ENCODE data around the gene CTNND2.
"Not testable (repeated sequence)": the region's sequence is repeated elsewhere in the genome, so short reads cannot be mapped to it uniquely, and the experiment has no call there.

Gene CTNND2

DNA sequence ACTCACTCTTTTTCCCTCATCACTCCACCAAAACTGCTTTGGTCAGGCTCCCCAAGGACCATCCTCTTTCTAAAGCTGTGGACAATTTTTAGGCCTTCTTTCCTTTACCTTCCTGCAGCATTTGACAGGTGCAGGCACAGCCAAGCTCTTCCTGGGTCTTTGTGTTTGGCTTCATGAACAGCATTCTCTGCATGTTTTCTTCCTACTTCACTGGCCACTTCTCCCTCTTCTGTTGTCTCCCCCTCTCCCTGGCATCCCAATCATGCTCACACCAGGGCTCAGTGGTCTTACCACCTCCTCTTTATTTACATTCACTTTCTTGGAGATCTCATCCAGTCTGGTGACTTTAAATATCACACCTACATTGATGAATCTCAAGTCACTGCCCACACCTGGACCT is 51.1 kb downstream of the CTNND2 start:
- TF ChIP-seq, protein P1, sequence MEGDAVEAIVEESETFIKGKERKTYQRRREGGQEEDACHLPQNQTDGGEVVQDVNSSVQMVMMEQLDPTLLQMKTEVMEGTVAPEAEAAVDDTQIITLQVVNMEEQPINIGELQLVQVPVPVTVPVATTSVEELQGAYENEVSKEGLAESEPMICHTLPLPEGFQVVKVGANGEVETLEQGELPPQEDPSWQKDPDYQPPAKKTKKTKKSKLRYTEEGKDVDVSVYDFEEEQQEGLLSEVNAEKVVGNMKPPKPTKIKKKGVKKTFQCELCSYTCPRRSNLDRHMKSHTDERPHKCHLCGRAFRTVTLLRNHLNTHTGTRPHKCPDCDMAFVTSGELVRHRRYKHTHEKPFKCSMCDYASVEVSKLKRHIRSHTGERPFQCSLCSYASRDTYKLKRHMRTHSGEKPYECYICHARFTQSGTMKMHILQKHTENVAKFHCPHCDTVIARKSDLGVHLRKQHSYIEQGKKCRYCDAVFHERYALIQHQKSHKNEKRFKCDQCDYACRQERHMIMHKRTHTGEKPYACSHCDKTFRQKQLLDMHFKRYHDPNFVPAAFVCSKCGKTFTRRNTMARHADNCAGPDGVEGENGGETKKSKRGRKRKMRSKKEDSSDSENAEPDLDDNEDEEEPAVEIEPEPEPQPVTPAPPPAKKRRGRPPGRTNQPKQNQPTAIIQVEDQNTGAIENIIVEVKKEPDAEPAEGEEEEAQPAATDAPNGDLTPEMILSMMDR (conservative IDR thresholded peaks at IDR 0.05; ENCODE audit: low read depth, low read length), result no peak
- H3K4me3 ChIP-seq (ENCODE audit: low read length), result no peak overlapping the region
- no peak for DNase-seq (ENCODE audit: low read depth)

DNA sequence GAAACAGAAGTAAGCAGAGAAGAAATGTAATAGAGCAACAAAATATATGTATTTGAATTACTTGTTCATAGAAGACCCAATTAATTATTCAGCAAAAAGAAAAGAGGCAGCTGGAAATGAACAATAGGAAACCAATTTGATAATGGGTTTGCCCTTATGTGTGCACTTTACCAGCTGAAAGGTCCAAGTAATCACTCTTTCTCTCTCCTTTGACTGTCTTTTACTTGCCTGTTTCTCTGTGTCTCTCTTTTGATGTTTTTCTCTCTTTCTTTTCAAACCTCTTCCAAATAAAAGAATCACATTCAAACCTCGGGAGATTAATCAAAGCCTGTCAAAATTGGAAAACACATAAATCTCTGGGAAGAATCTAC is 51.5 kb downstream of the CTNND2 start:
- H3K4me3 ChIP-seq (ENCODE audit: low read length), result no peak overlapping the region
- DNase-seq (ENCODE audit: low read depth), result no peak
- TF ChIP-seq, protein P1 (conservative IDR thresholded peaks at IDR 0.05; ENCODE audit: low read depth, low read length), result no peak

DNA sequence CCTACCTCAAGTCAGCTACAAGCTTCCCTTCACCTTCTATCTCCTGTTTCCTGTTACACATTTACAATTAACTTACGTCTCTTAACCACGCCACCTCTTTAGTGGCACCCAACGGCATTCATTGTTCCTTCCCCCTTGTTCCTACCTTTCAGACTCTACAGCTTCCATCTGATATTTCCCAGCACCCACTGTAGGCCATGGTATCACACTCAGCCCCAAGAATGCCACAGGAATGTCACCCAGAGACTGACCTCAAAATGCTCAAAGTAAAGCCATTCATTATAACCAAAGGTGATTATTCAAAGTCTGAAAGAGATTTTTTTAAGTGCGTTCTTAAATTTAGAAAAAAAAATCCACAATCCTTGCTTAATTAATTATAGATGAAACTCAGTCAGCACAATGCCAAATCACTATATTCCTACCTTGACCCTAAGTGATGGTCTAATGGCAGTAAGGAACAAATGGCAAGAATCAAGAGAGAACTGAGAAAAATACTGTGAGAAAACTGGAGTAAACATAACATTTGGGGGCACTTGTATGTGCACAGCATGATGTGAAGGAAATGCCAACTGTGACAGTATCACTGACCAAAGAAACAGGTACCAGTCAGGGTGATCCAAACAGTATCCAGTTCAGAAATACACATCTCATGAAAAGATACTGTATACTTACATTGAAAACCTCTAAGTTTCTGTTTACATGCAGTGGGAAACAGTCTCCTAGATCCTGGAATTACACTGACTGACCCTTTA is 52.1 kb downstream of the CTNND2 start:
- TF ChIP-seq, protein P1 (conservative IDR thresholded peaks at IDR 0.05; ENCODE audit: low read depth, low read length), result no peak
- peak overlapping the region; percentile 6 for H3K4me3 ChIP-seq (ENCODE audit: low read length)
- peak; percentile 63 for DNase-seq (ENCODE audit: low read depth)

DNA sequence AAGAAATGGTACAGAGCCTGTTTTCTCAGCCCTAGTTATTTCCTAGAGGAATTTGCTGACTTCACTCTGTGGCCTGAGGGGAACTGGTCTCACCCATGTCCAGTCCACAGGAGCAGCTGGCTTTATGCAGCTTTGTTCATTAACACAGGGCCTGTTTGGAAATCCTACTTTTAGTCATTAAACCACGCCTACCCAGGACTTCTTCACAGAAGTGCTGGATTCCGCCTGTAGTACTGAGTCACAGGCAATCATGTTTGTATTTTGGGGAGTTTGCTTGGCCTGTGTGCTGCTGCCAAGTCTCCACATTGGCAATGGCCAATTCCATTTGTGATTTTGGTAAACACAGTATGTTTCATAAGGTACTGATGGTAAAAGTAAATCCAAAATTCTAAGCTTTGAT is 52.8 kb downstream of the CTNND2 start:
- H3K4me3 ChIP-seq (ENCODE audit: low read length), result no peak overlapping the region
- TF ChIP-seq, protein P1 (conservative IDR thresholded peaks at IDR 0.05; ENCODE audit: low read depth, low read length), result no peak
- peak; percentile 77 for DNase-seq (ENCODE audit: low read depth)

DNA sequence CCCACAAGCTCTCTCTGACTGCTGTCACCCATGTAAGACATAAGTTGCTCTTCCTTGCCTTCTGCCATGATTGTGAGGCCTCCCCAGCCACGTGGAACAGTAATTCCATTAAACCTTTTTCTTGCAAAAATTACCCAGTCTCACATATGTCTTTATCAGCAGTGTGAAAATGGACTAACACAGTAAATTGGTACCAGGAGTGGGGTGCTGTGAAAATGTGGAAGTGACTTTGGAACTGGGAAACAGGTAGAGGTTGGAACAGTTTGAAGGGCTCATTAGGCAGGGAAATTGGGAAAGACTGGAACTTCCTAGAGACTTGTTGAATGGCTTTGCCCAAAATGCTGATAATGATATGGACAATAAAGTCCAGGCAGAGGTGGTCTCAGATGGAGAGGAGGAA is 75.7 kb downstream of the CTNND2 start:
- not testable (repeated sequence) for H3K4me3 ChIP-seq (ENCODE audit: low read length); DNase-seq (ENCODE audit: low read depth)

DNA sequence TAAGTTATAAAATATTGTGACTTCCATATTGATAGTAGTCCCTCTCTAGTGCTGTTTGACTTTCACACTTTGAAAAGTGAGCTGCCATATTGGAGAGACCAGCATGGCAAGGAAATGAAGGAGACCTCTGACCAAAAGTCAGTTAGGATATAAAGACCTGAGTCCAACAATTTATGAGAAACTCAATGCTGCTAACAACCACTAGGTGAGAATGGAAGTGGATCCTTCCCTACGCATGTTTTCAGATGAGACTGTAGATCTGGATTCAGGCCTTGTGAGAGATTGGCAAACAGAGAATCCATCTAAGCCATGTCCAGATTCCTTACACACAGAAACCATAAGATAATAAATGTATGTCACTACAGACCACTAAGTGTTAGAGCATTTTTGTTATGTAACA is 81.6 kb downstream of the CTNND2 start:
- TF ChIP-seq, protein P1 (conservative IDR thresholded peaks at IDR 0.05; ENCODE audit: low read depth, low read length), result peak; percentile 10
- H3K4me3 ChIP-seq (ENCODE audit: low read length), result no peak overlapping the region
- DNase-seq (ENCODE audit: low read depth), result no peak

DNA sequence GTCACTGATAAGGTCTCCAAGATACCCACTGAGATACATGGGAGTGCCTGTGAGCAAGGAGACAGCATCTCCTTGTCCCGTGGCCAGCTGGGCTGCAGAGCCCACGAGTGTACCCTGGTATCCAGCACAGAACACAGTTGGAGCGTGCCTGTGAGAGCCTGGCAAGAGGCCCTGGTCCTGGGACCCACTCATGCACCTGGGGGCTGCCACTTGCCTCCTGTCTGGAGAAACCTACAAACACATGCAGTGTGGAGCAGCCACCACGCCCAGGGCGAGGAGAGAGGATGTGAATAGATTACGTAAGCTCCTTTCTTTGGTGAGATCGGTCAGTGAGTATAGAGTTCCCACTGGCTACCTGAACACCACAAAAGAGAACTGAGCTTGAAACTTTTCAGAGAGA is 88.3 kb downstream of the CTNND2 start:
- TF ChIP-seq, protein P1 (conservative IDR thresholded peaks at IDR 0.05; ENCODE audit: low read depth, low read length), result no peak
- H3K4me3 ChIP-seq (ENCODE audit: low read length), result no peak overlapping the region

More for the DNA sequence above, 88.3 kb downstream of the CTNND2 start:
- no peak for DNase-seq (ENCODE audit: low read depth)

All from retinal pigment epithelial cell (primary cell).